HFF-Myc (cell line): ENCODE measurements around the gene RPTN.
A peak's percentile ranks its signal among the peaks of the same experiment; 100 is the strongest.

ENCODE experiments used
- DNase-seq: peaks from one replicate; pipeline ENCODE4 v3.0.0-alpha.2; 2011; ENCODE audit warnings: low read depth; ENCODE audit errors: extremely low read depth
- H3K4me3 ChIP-seq: replicated peaks from 2 replicates; pipeline ENCODE4 v1.5.1; 2011; ENCODE audit warnings: low read depth, mild to moderate bottlenecking, control low read depth, low read length
- TF ChIP-seq, protein P1 (sequence below): IDR thresholded peaks from 2 replicates; pipeline ENCODE4 v1.5.1; 2012; ENCODE audit warnings: mild to moderate bottlenecking, low read depth, low read length, control low read depth; ENCODE audit errors: missing control alignments

Gene RPTN

DNA sequence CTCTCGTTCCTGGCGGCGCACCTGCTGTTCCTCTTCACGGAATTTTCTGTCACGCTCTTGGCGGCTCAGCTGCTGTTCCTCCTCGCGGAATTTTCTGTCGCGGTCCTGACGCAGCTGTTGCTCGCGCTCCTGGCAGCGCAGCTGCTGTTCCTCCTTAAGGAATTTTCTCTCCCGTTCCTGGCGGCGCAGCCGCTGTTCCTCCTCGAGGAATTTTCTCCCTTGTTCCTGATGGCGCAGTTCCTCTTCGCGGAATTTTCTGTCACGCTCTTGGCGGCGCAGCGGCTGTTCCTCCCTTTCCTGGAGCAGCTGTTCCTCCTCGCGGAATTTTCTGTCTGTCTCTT lies 50.2 kb downstream of the RPTN start:
- DNase-seq, result no peak
- no peak overlapping the region for H3K4me3 ChIP-seq

DNA sequence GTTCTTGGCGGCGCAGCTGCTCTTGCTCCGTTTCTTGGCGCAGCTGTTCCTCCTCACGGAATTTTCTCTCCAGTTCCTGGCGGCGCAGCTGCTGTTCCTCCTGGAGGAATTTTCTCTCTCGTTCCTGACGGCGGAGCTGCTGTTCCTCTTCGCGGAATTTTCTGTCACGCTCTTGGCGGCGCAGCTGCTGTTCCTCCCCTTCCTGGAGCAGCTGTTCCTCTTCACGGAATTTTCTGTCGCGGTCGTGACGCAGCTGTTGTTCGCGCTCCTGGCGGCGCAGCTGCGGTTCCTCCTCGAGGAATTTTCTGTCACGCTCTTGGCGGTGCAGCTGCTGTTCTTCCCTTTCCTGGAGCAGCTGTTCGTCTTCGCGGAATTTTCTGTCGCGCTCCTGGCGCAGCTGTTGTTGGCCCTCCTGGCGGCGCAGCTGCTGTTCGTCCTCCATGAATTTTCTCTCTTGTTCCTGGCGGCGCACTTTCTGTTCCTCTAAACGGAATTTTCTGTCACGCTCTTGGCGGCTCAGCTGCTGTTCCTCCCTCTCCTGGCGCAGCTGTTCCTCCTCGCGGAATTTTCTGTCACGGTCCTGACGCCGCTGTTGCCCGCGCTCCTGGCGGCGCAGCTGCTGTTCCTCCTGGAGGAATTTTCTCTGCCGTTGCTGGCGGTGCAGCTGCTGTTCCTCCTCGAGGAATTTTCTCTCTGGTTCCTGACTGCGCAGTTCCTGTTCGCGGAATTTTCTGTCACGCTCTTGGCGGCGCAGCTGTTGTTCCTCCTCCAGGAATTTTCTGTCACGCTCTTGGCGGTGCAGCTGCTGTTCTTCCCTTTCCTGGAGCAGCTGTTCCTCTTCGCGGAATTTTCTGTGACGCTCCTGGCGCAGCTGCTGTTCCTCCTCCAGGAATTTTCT lies 50.8 kb downstream of the RPTN start:
- 0 out of 2 replicates have a peak overlapping the region, but pooled peaks have one; percentile 4 for H3K4me3 ChIP-seq
- DNase-seq, result no peak

More for the DNA sequence above, 50.2 kb downstream of the RPTN start:
- TF ChIP-seq, protein P1, sequence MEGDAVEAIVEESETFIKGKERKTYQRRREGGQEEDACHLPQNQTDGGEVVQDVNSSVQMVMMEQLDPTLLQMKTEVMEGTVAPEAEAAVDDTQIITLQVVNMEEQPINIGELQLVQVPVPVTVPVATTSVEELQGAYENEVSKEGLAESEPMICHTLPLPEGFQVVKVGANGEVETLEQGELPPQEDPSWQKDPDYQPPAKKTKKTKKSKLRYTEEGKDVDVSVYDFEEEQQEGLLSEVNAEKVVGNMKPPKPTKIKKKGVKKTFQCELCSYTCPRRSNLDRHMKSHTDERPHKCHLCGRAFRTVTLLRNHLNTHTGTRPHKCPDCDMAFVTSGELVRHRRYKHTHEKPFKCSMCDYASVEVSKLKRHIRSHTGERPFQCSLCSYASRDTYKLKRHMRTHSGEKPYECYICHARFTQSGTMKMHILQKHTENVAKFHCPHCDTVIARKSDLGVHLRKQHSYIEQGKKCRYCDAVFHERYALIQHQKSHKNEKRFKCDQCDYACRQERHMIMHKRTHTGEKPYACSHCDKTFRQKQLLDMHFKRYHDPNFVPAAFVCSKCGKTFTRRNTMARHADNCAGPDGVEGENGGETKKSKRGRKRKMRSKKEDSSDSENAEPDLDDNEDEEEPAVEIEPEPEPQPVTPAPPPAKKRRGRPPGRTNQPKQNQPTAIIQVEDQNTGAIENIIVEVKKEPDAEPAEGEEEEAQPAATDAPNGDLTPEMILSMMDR, result no peak

DNA sequence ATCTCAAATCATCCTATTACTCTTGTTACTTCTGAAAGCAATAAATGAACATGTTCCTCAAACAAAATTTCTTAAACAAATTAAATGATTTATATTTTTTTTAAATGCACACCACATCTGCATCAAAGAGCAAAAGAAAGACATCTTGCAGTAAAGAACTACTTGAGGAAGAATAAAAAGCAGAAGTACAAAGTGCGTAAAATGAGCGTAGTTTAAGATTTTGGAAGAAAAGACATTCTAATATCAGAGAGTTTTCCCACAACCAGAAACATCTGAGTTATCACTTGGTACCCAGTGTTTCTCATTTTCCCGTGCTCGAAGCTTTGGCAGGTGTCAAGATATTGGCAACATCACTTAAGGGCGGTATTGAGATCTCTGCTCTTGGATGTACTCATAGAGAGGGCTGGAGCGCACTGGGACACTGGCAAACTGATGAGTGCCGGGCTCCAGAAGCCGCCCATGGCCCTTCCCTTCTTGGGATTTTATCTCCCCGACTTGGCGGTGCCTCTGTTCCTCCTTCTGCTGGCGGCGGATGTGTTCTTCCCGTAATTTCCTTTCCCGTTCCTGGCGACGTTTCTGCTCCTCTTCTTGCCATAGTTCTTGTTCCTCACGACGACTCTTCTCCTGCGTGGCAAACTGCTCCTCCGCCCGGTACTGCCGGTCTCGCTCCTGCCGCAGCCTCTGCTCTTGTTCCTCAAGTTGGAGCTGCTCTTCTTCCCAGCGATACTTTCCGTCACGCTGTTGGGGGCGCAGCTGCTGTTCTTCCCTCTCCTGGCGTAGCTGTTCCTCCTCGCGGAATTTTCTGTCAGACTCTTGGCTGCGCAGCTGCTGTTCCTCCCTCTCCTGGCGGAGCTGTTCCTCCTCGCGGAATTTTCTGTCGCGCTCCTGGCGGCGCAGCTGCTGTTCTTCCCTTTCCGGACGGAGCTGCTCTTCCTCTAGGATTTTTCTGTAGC lies 51.7 kb downstream of the RPTN start:
- TF ChIP-seq, protein P1, result no peak
- H3K4me3 ChIP-seq, result 0 out of 2 replicates have a peak overlapping the region, but pooled peaks have one; percentile 4
- no peak for DNase-seq

More for the DNA sequence above, 50.8 kb downstream of the RPTN start:
- TF ChIP-seq, protein P1, result no peak

DNA sequence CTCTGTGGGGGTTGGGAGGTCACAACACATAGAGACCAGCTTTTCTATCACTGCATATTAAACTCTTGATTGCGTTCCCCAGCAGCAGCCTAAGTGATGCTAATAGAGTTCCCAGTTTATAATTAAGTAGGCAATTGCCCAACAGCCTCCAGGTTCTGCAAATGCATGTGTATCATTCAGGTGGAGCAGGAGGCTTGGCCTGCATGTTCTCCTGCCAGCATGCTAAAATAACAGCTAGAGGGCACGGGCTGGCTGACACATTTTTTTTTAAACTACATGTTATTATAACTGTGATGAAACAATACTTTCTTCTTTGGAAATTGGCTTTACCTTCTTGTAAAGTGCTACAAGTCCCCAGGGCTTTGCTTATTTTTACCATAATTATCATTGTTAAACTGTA lies 54.2 kb downstream of the RPTN start:
- no peak for DNase-seq
- TF ChIP-seq, protein P1, result no peak
- no peak overlapping the region for H3K4me3 ChIP-seq
